NCI-H146 (cell line): ENCODE measurements around the gene AKT2.

ENCODE experiments used
- DNase-seq: peaks from one replicate; lab custom pipeline; 2025; lab: John Stamatoyannopoulos, UW

AKT2 gene

GRCh38 chr19:40300668-40301067 is 15.5 kb upstream of the AKT2 start:
- DNase-seq = no peak

DNA sequence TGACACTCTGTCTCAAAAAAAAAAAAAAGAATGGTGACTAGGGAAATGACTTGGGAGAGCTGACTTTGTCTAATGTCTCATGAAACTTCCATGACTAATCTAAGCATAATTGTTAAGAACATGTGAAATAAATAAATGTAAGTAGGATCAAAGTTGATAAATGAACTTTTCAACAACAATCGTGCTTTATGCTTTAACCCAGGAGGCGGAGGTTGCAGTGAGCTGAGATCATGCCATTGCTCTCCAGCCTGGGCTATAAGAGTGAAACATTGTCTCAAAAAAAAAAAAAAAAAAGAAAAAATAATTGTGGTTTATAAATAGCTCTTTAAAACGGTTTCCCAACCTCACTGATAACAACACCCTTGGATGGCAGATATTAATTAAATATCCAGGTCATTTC is 12.9 kb upstream of the AKT2 start:
- DNase-seq = no peak

GRCh38 chr19:40294560-40294959 is 9.4 kb upstream of the AKT2 start:
- no peak for DNase-seq

DNA sequence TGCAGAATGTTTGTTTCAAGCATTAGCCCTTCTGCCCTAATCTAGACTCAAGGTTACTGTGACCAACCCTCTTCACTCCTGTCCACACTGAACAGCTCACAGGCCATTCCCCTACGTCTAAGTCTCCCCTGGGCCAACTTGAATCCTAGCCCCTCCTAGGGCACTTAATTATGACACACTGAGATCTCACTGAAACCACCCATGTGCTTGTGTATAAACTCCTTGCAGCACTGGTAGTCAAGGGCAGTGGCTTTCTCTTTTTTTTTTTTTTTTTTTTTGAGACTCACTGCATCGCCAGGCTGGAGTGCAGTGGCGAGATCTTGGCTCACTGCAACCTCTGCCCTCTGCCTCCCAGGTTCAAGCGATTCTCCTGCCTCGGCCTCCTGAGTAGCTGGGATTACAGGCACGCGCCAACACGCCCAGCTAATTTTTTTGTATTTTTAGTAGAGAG is 1.9 kb upstream of the AKT2 start:
- DNase-seq = no peak

DNA sequence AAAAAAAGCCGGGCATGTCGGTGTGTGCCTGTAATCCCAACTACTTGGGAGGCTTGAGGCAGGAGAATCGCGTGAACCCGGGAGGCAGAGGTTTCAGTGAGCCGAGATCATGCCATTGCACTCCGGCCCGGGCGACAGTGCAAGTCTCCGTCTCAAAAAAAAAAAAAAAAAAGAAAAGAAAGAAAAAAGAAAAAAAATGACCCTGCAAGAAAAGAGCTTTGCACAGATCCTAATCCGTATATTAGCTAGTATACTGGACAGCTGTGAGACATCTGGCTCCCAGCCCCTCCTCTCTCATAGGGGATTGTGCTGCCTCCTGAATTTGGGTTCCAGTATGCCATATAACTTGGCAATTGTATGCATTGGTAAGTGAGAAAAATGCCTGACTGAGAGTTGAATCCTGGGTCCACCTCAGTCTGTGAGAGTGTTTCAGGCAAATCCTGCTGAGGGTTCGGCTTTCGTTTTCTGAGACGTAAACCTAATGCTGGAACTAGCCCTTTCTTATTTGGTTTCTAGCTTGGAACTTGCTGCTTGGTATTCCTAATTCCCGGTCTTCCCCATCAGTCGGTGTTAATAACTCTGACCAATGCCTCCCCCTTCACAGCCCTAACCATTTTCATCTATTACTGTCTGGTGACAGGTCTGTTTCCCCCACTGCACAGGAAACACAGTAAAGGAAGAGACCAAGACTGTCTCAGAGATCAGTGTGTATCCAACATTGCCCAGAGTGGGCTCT is 1.3 kb upstream of the AKT2 start:
- no peak for DNase-seq

GRCh38 chr19:40285353-40286234 is 449 bp upstream of the AKT2 start:
- DNase-seq = peak; percentile 100

DNA sequence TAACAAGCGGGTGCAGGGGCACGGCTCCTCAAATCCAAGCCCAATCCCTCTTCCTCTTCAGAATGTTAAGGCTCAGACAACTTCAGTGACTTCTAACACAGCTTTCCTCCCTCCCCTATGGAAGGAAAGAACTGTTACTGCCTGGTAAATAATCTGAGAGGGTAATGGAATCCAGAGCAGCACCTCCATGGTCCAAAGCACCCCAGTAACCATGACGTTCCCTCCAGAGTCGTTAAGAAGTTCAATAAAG is 969 bp downstream of the AKT2 start:
- no peak for DNase-seq

DNA sequence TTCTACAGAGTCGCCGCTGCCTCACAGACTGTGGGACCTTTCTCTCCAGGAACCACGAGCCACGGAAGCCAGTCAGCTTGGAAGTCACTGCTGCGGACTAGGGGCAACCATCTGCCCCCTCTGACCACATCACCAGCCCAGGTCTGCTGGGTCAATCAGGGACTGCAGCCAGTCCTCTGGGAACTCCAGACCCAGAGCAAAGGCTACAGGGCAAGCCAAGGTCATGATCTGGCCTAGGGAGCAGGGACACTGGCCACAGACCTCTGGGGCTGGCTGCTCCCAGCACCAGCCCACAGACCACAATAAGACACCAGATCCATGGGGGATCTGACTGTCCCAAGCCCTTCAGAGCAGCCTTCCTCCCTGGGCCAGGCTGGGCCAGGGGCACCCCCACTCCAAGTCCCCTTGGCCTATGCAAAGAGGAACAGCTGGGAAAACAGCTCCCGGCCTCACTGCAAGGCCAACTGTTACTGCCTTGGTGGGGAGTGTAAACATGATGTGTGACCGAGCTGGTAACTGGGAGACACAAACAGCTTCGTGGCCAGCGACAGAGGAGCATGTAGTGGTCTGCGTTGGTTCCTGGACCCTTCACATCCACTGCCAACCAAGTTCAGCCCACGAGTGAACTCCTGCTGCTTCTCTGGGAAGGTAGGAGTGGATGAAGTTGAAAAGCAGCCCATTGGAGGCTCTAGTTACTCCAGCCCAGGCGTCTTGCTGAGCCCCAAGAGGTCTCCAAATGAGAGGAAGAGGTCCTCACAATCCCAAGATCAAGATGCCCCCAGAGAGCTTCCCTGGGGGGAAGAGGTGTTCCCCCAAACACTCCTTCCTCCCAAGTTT is 1.5 kb downstream of the AKT2 start:
- peak; percentile 12 for DNase-seq

GRCh38 chr19:40282920-40283319 is 2.2 kb downstream of the AKT2 start:
- no peak for DNase-seq

- DNase-seq = no peak
Measured at GRCh38 chr19:40282209-40282580, 3.0 kb downstream of the AKT2 start.

DNA sequence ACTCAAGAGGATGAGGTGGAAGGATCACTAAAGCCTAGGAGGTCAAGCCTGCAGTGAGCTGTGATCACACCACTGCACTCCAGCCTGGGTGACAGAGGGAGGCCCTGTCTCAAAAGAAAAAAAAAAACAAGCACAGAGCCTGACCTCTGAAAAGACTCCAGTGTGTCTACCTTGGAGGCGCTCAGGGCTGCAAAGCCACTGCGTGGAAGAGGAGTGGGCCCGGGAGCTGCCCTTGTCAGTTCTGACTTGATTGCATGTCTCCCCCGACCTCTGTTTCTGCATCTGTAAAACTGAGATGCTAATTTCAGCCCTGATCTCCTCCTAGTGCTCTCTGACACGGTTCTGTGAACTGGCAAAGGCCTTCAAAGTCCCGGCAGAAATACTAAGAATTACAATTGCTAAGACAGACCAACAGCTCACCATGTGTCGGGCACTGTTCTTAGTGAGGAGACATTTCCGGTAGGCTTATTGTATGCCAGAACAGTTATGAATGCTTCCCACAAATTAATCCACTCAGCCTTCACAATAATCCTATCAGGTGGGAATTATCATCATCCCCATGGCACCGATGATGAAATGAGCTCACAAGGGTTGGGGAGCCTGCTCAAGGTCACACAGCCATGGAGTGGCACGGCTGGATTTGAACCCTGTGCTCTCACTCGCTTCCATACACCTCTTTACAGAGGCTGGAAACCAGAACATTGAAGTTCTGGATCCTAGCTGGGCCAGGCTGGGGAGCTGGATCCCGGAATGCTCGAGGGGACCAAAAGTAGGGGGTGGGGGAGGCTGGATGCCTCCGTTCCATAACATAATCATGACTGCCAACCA is 3.5 kb downstream of the AKT2 start:
- DNase-seq = no peak

- DNase-seq = no peak
Measured at GRCh38 chr19:40280608-40281221, 4.4 kb downstream of the AKT2 start.

- DNase-seq = no peak
Measured at GRCh38 chr19:40279761-40280607, 5.2 kb downstream of the AKT2 start.

DNA sequence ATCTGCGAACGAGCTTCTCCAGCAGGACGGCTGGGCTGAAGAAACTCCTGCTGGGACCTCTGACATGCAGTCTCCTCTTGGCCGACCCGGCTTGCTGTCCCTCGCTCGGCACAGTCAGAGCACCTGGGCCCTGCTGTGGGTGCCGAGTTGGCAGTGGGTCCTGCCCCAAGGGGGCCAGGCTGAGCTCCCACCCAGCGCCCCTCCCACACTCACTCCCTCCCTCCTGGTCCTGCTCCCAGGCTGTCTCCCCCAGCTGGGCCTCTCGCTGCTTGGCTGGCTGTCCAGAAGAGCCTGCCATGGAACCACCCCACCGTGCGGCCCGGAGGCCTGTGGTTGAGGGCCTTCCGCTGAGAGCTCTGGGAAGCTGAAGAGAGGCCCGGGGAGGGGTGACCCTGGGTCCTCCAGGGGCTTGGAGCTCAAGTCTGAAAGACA is 6.0 kb downstream of the AKT2 start:
- no peak for DNase-seq

DNA sequence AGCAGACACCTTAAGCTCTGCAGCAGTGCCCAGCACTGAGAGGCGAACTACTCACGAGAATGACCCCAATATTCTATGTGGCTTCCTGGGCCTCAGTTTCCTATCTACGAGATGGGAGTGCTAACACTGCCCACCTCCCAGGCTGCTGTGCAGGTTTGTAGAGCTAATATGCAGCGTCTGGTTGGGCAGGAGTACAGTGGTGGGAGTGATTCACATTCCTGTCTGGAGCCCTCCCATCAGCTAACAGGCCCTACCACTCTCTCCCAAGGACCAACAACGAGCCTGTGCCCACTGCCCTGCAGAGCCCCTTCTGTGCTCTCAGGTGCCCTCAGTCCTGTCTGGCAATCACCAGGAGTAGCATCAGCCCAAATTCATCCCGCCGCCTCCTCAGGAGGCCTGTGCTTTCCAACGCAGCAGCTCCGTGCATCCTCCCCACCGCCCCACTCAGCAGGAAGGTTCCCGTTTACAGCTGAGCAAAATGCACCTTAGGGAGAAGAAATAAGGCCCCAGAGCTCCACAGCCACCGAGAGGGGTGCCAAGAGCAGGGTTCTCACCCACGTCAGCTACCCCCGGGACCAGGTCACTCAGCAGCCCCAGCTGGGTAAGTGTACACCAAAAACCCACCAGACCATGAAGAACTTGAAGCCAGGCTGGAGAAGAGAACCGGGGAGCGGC is 6.6 kb downstream of the AKT2 start:
- no peak for DNase-seq

DNA sequence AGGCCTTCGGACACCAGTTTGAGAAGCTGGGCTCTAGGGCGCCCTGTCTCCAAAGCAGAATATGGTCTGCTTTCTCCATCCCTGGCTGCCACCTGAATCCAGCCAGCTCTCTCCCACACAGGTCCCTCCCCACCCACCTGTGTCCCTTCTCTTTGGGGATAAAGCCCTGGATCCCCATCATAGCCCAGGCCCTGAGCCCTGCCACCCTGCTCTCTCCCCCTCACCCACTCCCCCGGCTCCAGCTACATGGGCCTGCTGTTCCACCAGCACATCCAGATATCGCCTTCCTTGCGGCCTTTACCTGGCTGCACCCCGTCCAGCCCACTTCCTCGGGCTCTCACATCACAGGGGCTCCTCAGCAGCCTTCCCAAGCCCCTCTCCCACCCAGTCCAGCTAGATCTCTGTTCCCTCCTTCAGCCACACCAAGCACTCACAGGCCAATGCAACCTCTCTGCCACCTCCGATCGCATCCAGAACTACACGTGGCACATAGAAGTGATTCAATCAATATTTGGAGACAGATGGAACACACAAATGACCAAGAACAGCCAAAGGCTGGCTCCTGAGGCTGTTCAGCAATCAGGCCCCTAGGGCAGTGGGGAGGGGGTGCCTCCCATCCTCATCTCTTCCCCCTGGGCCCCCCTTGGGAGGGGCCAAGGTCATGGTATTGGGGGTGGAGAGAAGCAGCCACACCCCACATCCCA is 7.6 kb downstream of the AKT2 start:
- no peak for DNase-seq

DNA sequence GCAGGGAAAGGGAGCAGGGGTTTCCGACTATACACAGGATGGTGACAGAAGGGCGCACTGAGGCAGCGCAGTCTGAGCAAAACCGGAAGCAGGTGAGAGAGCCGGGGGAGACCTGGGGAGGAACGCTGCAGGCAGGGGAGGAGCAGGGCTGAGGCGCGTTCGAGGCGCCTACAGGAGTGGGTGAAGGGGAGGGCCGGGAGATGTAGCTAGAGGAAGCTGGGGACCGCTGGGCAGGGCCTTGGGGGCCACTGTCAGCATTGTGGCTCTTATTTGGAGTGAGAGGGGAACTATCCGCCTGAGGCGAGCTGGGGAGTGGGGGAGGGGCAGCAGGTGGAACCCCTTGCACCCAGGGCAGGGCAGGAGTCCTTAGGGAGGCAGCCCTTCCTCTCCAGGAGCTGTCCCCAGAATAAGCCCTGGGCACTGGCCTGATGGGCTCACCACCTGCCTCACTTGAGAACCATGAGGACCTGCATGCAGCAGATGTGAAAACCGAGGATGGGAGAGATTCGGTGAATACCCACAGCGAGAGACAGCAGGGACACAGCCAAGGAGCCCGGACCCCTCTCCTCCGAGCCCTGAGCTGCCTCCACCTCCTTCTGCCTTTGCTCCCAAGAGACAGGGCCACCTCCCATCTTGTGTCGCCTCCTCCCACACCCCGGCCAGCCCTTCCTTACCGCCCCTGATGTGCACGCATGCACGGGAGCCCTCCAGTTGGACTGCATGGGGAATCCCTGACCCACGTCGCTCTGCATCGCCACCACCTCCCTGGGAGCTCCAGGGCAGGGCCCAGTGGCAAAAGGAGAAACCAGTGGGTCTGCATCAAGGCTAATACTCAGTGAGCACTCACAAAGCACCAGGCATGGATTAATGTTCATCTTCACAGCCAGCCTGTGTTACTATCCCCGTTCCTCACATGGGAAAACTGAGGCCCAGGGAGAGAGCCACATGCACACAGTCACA is 10.3 kb downstream of the AKT2 start:
- DNase-seq = no peak
